Astrocyte (in vitro differentiated cells and primary cell): ENCODE results near the gene PGPEP1.

ENCODE experiments used
- CTCF ChIP-seq: IDR thresholded peaks from 2 replicates; pipeline ENCODE4 v1.5.1; 2011; ENCODE audit warnings: low read depth, mild to moderate bottlenecking, inconsistent platforms, low read length, moderate library complexity; ENCODE audit not compliant: insufficient read depth
- EZH2 ChIP-seq: IDR thresholded peaks from 2 replicates; pipeline ENCODE4 v1.6.1; 2012; ENCODE audit warnings: mild to moderate bottlenecking, low read length, inconsistent platforms; ENCODE audit not compliant: insufficient read depth

- TF ChIP-seq CTCF: no peak
- TF ChIP-seq EZH2: no peak
These were observed 7.4 kb upstream of the PGPEP1 start for GRCh38 chr19:18332917-18333530.
